HepG2 (cell line): ENCODE results near the gene CLDN5. TPM values are rescaled to one million over a fixed set of nuclear protein-coding genes. Genes with fewer than 3 reads are reported as not detected.
A peak's percentile ranks its signal among the peaks of the same experiment; 100 is the strongest.

ENCODE experiments used
- ATAC-seq: fragments of 200-7000 bp; cut with Tn5 transposase; 3 replicates; pipeline ENCODE4 v1.9.1; 2020; ENCODE audit warnings: mild to moderate bottlenecking, moderate library complexity
- BruUV-seq: library from RNA; stranded (reverse); fragments of 400-500 nt; replicated peaks from 2 replicates; lab custom pipeline; 2021; lab: Mats Ljungman, UMichigan
- CTCF ChIA-PET: fragments of 300-600 bp; formaldehyde crosslinking; extraction: SDS; loops from one replicate; lab custom pipeline; 2021; ENCODE audit warnings: low total read pairs, inconsistent platforms, low intra/inter-chr PET ratio; lab: Yijun Ruan, JAX
- POLR2A ChIA-PET: fragments of 350-600 bp; sonication (Branson Sonifier 250); formaldehyde crosslinking; loops from one replicate; lab custom pipeline; 2020; ENCODE audit warnings: antibody characterized with exemption, inconsistent platforms; lab: Yijun Ruan, JAX
- DNase-seq: peaks from one replicate; pipeline ENCODE4 v3.0.0-alpha.2; 2015; ENCODE audit warnings: low spot score
- FAIRE-seq: peaks from 3 replicates; lab custom pipeline; 2011; peaks lifted over from hg19 to GRCh38; lab: Jason Lieb, UNC
- H2AFZ ChIP-seq: one replicate; pipeline ENCODE4 v1.6.1; 2011; ENCODE audit warnings: low read length, inconsistent platforms
- H3K27ac ChIP-seq: fragments of 300-600 bp; 3 replicates; pipeline ENCODE4 v1.8.0; 2011; ENCODE audit warnings: mixed run types, mild to moderate bottlenecking, mixed read lengths, low read length, inconsistent platforms; ENCODE audit not compliant: insufficient read depth; ENCODE audit errors: extremely low read length
- H3K27me3 ChIP-seq, 2 experiments: fragments of 200-600 bp in 1 of 2; 2 replicates in 1 of 2; 3 replicates in 1 of 2; pipeline versions ENCODE4 v1.6.0 to v1.8.0; 2011; ENCODE audit warnings: low read length in 2 of 2, mild to moderate bottlenecking in 2 of 2, moderate library complexity in 2 of 2, inconsistent platforms in 1 of 2; ENCODE audit not compliant: insufficient read depth in 2 of 2, control insufficient read depth in 1 of 2
- H3K36me3 ChIP-seq, 2 experiments: fragments of 200-600 bp in 1 of 2; replicated peaks in 1 of 2; 2 replicates in 1 of 2; 3 replicates in 1 of 2; pipeline versions ENCODE4 v1.5.1 to v1.8.0; 2011; ENCODE audit warnings: low read length in 2 of 2, inconsistent platforms in 1 of 2; ENCODE audit not compliant: insufficient read depth in 2 of 2, control insufficient read depth in 1 of 2
- H3K4me1 ChIP-seq: 2 replicates; pipeline ENCODE4 v1.5.1; 2012; ENCODE audit warnings: low read length, inconsistent platforms; ENCODE audit not compliant: insufficient read depth
- H3K4me2 ChIP-seq: 2 replicates; pipeline ENCODE4 v1.6.0; 2011; ENCODE audit warnings: low read depth, low read length, inconsistent platforms
- H3K4me3 ChIP-seq, 3 experiments: fragments of 200-600 bp in 1 of 3; sonication (generic), shearing (Covaris generic) in 1 of 3; replicated peaks in 1 of 3; 2 replicates each; pipeline ENCODE4 v1.5.1; 2011 to 2016; ENCODE audit warnings: low read length in 3 of 3, inconsistent platforms in 2 of 3, low read depth in 2 of 3, mild to moderate bottlenecking in 2 of 3, control low read depth in 1 of 3, mixed read lengths in 1 of 3; ENCODE audit not compliant: insufficient read depth in 1 of 3
- H3K79me2 ChIP-seq: one replicate; pipeline ENCODE4 v1.6.1; 2011; ENCODE audit warnings: low read length, inconsistent platforms; ENCODE audit not compliant: insufficient read depth
- H3K9ac ChIP-seq: 2 replicates; pipeline ENCODE4 v1.6.0; 2011; ENCODE audit warnings: mild to moderate bottlenecking, low read depth, low read length, inconsistent platforms; ENCODE audit not compliant: insufficient read depth
- H3K9me3 ChIP-seq: 2 replicates; pipeline ENCODE4 v1.5.1; 2012; ENCODE audit warnings: mild to moderate bottlenecking, low read length
- H4K20me1 ChIP-seq: 2 replicates; pipeline ENCODE4 v1.6.0; 2011; ENCODE audit warnings: inconsistent platforms, mild to moderate bottlenecking, low read length, moderate library complexity; ENCODE audit not compliant: insufficient read depth
- MNT ChIP-seq: fragments of 450-650 bp; IDR thresholded peaks from 2 replicates; pipeline ENCODE4 v1.6.1; 2016
- NR1H2 ChIP-seq: sonication (generic); formaldehyde crosslinking; IDR thresholded peaks from 2 replicates; pipeline ENCODE4 v1.8.1; 2022; ENCODE audit warnings: low read depth, missing genetic modification reagents, borderline replicate concordance
- PHF20 ChIP-seq: sonication (generic); formaldehyde crosslinking; IDR thresholded peaks from 2 replicates; pipeline ENCODE4 v1.5.0; 2020; ENCODE audit warnings: mild to moderate bottlenecking, missing genetic modification reagents
- ZNF251 ChIP-seq: sonication (generic); formaldehyde crosslinking; IDR thresholded peaks from 2 replicates; pipeline ENCODE4 v1.9.0; 2021; ENCODE audit warnings: mild to moderate bottlenecking, missing genetic modification reagents
- ZNF549 ChIP-seq: sonication (generic); formaldehyde crosslinking; IDR thresholded peaks from 2 replicates; pipeline ENCODE4 v1.5.0; 2020; ENCODE audit warnings: missing genetic modification reagents
- ZNF563 ChIP-seq: sonication (generic); formaldehyde crosslinking; IDR thresholded peaks from 2 replicates; pipeline ENCODE4 v1.8.0; 2022; ENCODE audit warnings: mild to moderate bottlenecking, moderate library complexity, missing genetic modification reagents
- ZNF576 ChIP-seq: sonication (generic); formaldehyde crosslinking; IDR thresholded peaks from 2 replicates; pipeline ENCODE4 v1.4.0; 2020; ENCODE audit warnings: mild to moderate bottlenecking, missing genetic modification reagents
- ZNF644 ChIP-seq: IDR thresholded peaks from 2 replicates; pipeline ENCODE4 v1.6.1; 2016; ENCODE audit warnings: low read depth
- WGBS: methylation state at CpG from one replicate; pipeline ENCODE4 v1.1.6; 2017; ENCODE audit warnings: low lambda C conversion rate; 5-methylcytosine and 5-hydroxymethylcytosine counted together
- in situ Hi-C: cut with HindIII; loops from 2 replicates; pipeline ENCODE4 v1.10.0; 2017; ENCODE audit warnings: low pct_unique_long_range_greater_than_20kb; ENCODE audit not compliant: extremely low pct_ligation_motif_present
- intact Hi-C: fragments of 100-400 bp; cut with micrococcal nuclease; formaldehyde crosslinking; loops from one replicate; pipeline ENCODE4 v1.10.0; 2022; ENCODE audit not compliant: unreplicated experiment
- polyA plus RNA-seq, 8 experiments: library from polyadenylated mRNA; depleted of rRNA in 3 of 8; stranded (reverse) in 7 of 8; unstranded in 1 of 8; fragments of >200 nt; fragmentation: Illumina TruSeq in 4 of 8; extraction: Trizol in 4 of 8; gene quantifications; 2 replicates each; pipeline versions ENCODE4 v1.2.1 to v1.2.3, GENCODE V29; 2011 to 2016; ENCODE audit warnings: low read depth in 4 of 8, missing spikeins in 1 of 8, mixed read lengths in 1 of 8; ENCODE audit not compliant: insufficient read depth in 1 of 8
- total RNA-seq, 5 experiments: library from RNA; depleted of rRNA; stranded (reverse); fragments of >200 nt; fragmentation: Illumina TruSeq; extraction: Trizol; gene quantifications; 2 replicates each; pipeline ENCODE4 v1.2.3, GENCODE V29; 2016; ENCODE audit warnings: low read depth in 1 of 5

CLDN5 gene
- total and polyA plus RNA-seq, 2 of the 13 experiments (the other 11 are each of a cell fraction or from before 2014, with no cell fraction given), result not detected

- Histone ChIP-seq H2AFZ (no peak overlapping the region), H3K27ac (no peak overlapping the region), H3K4me3 (no peak overlapping the region), H3K4me1 (no peaks in the 10 kb centered on the region), H3K4me2 (no peak overlapping the region), H4K20me1 (no peaks in the 10 kb centered on the region), H3K9ac (no peak overlapping the region), H3K79me2 (no peaks in the 10 kb centered on the region), H3K27me3 (peaks cover 0 to 22% of the 10 kb centered on the region in 2 experiments; a peak in 1 of 5 replicates)
- ChIA-PET CTCF (no interaction called here), POLR2A (no interaction called here)
- FAIRE-seq, result no peak
- WGBS, result 0% methylated on average over 1 of the region's 3 CpGs
- no TSS peak for BruUV-seq
- no peak for ATAC-seq
- DNase-seq, result no peak
- in situ Hi-C loops (no loop called here), intact Hi-C loops (no loop called here)
- TF ChIP-seq MNT (peak; percentile 90), ZNF644 (CRISPR knock-in tag) (no peak), ZNF576 (no peak), NR1H2 (CRISPR knock-in tag) (no peak), PHF20 (CRISPR knock-in tag) (no peak), ZNF563 (CRISPR knock-in tag) (no peak), ZNF549 (CRISPR knock-in tag) (no peak), ZNF251 (CRISPR knock-in tag) (no peak)
- TF ChIP-seq, all 625 proteins: peak for 1
- Histone ChIP-seq H3K9me3 (no peaks in the 10 kb centered on the region), H3K36me3 (no peaks in the 10 kb centered on the region)
Observed at GRCh38 chr22:19530751-19531150, 6.5 kb upstream of the CLDN5 start.
